Measurements from ENCODE around the gene SPHK2. TPM values are rescaled to one million over a fixed set of nuclear protein-coding genes. Genes with fewer than 3 reads are reported as not detected.

SPHK2 gene
- polyA plus RNA-seq, 3 donors: 8.5 to 9.4 (median 9.1) TPM

DNA sequence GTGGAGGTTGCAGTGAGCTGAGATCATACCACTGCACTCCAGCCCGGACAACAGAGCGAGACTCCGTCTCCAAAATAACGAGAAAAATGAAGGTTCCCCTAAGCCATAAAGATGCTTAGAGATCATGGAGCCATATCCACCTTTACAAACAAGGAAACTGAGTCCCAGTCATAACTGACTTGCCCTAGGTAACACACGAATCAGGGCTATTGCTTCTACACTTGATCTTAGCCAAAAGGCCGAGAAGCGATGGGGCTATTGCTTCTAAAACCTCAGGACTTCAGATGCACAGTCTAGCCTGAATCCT lies 14.7 kb downstream of the SPHK2 start:
- Histone ChIP-seq H3K4me1 (ENCODE audit: control insufficient read depth in 1 of 2, insufficient read depth in 2 of 2, low read length in 2 of 2) (peaks cover 74 to 98% of the 10 kb centered on the region in 2 donors), H3K79me2 (ENCODE audit: insufficient read depth, low read length) (peaks cover 39% of the 10 kb centered on the region), H4K20me1 (ENCODE audit: insufficient read depth, low read length) (peaks cover 33% of the 10 kb centered on the region), H3K4me2 (replicated peaks; ENCODE audit: extremely low read depth, low read length, poor library complexity, severe bottlenecking) (peak overlapping the region; percentile 93), H2AFZ (ENCODE audit: insufficient read depth, low read depth, low read length, poor library complexity, severe bottlenecking) (no peak overlapping the region), H3K9me3 (replicated peaks in 1 of 2; ENCODE audit: control insufficient read depth in 1 of 2, insufficient read depth in 1 of 2, low read length in 2 of 2) (no peaks in the 10 kb centered on the region), H3K27ac (ENCODE audit: low read depth in 1 of 2, low read length in 2 of 2) (peak overlapping the region; percentile 35 to 96), H3K9ac (ENCODE audit: insufficient read depth, low read length, poor library complexity, severe bottlenecking) (peak overlapping the region; percentile 84), H3K36me3 (replicated peaks in 1 of 2; ENCODE audit: control insufficient read depth in 1 of 2, insufficient read depth in 2 of 2, low read length in 2 of 2) (peaks cover 21 to 31% of the 10 kb centered on the region in 2 donors), H3K27me3 (ENCODE audit: control insufficient read depth in 2 of 2, insufficient read depth in 2 of 2, low read length in 2 of 2) (no peaks in the 10 kb centered on the region), H3K4me3 (replicated peaks in 1 of 3; ENCODE audit: low read depth in 2 of 3, low read length in 3 of 3) (peak overlapping the region; percentile 5 to 84 (median 38))
- WGBS (ENCODE audit: insufficient coverage): 63% methylated on average over 7 of the region's 7 CpGs
- H3K36me3 Mint-ChIP-seq: peaks cover 19 to 27% of the 10 kb centered on the region in 2 donors
- no peak for DNase-seq
- peaks cover 0 to 3% (median 1%) of the 10 kb centered on the region in 7 donors for H3K9me3 Mint-ChIP-seq
- TF ChIP-seq, protein P1, sequence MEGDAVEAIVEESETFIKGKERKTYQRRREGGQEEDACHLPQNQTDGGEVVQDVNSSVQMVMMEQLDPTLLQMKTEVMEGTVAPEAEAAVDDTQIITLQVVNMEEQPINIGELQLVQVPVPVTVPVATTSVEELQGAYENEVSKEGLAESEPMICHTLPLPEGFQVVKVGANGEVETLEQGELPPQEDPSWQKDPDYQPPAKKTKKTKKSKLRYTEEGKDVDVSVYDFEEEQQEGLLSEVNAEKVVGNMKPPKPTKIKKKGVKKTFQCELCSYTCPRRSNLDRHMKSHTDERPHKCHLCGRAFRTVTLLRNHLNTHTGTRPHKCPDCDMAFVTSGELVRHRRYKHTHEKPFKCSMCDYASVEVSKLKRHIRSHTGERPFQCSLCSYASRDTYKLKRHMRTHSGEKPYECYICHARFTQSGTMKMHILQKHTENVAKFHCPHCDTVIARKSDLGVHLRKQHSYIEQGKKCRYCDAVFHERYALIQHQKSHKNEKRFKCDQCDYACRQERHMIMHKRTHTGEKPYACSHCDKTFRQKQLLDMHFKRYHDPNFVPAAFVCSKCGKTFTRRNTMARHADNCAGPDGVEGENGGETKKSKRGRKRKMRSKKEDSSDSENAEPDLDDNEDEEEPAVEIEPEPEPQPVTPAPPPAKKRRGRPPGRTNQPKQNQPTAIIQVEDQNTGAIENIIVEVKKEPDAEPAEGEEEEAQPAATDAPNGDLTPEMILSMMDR (IDR thresholded peaks at IDR 0.05): no peak
- H3K4me3 Mint-ChIP-seq: peak overlapping the region; percentile 75 to 83
- peaks cover 0 to 3% (median 2%) of the 10 kb centered on the region in 3 donors for H3K27me3 Mint-ChIP-seq (ENCODE audit: low read depth in 3 of 3)
- peaks cover 59% of the 10 kb centered on the region for H3K4me1 Mint-ChIP-seq
- intact Hi-C loops (cut with micrococcal nuclease): loop anchor here (2.0 to 10.0 kb wide), 3 partner anchors 15 to 331 kb away; partner anchors contain the start of genes RPL18 (in 2 of the 2), SPHK2 (in 2 of the 2), EMP3 (in 1 of the 2) and FTL (in 1 of the 2)
- H3K27ac Mint-ChIP-seq: peak overlapping the region; percentile 84 to 95 (median 88)

DNA sequence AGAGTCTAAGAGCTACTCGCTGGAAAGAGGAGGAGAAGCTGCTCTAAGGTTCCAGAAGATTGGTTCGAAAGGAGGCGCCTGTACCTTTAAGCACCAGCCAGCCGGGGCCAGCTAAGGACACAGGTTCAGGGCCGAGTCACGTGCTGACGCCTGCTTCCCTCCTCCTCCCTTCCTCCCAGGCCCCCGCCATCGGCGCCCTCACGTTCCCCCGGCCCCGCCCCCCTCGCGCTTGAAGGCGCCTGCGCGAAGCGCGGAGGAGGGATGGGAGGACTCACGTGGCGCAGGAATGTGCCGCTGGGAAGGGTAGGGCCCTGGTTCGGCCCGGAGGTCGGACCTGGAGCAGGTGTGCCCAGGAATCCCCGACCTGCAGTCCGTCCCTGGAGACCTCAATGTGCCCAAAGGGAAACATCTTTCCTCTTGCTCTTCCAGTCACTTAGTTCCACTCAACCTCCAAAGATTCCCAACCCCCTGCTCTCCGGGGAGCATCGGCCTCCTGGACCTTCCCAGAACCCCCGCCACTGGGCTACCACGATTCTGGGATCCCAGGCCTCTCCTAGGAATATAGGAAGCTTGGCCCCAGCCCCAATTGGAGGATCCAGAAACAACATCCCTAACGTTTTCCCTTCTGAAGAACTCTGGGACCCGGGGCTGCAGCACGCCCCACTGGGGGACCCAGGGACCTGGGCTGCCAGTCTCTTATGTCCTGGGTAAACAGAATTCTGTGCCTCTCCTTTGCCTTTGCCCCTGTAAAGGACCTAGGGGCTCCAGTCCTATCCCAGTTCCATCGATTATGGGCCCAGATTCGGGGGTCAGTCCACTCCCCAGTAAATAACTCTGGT lies 15.3 kb downstream of the SPHK2 start:
- Histone ChIP-seq H3K27me3 (ENCODE audit: control insufficient read depth in 2 of 2, insufficient read depth in 2 of 2, low read length in 2 of 2) (no peaks in the 10 kb centered on the region), H4K20me1 (ENCODE audit: insufficient read depth, low read length) (peaks cover 27% of the 10 kb centered on the region), H3K9me3 (replicated peaks in 1 of 2; ENCODE audit: control insufficient read depth in 1 of 2, insufficient read depth in 1 of 2, low read length in 2 of 2) (no peaks in the 10 kb centered on the region), H3K79me2 (ENCODE audit: insufficient read depth, low read length) (peaks cover 44% of the 10 kb centered on the region), H3K36me3 (replicated peaks in 1 of 2; ENCODE audit: control insufficient read depth in 1 of 2, insufficient read depth in 2 of 2, low read length in 2 of 2) (peaks cover 21 to 27% of the 10 kb centered on the region in 2 donors), H3K4me1 (ENCODE audit: control insufficient read depth in 1 of 2, insufficient read depth in 2 of 2, low read length in 2 of 2) (peaks cover 72 to 98% of the 10 kb centered on the region in 2 donors), H2AFZ (ENCODE audit: insufficient read depth, low read depth, low read length, poor library complexity, severe bottlenecking) (peak overlapping the region; percentile 40), H3K27ac (ENCODE audit: low read depth in 1 of 2, low read length in 2 of 2) (peak overlapping the region; percentile 85 to 96), H3K4me2 (replicated peaks; ENCODE audit: extremely low read depth, low read length, poor library complexity, severe bottlenecking) (peak overlapping the region; percentile 93), H3K4me3 (replicated peaks in 1 of 3; ENCODE audit: low read depth in 2 of 3, low read length in 3 of 3) (peak overlapping the region; percentile 5 to 84 (median 38)), H3K9ac (ENCODE audit: insufficient read depth, low read length, poor library complexity, severe bottlenecking) (peak overlapping the region; percentile 84)
- TF ChIP-seq, protein P1 (IDR thresholded peaks at IDR 0.05): no peak
- Mint-ChIP-seq H3K9me3 (peaks cover 0 to 3% (median 1%) of the 10 kb centered on the region in 7 donors), H3K4me3 (peak overlapping the region; percentile 75 to 84), H3K36me3 (peaks cover 19 to 27% of the 10 kb centered on the region in 2 donors), H3K27me3 (ENCODE audit: low read depth in 3 of 3) (peaks cover 0 to 4% (median 2%) of the 10 kb centered on the region in 3 donors), H3K4me1 (peaks cover 63% of the 10 kb centered on the region), H3K27ac (peak overlapping the region; percentile 86 to 95 (median 92))
- intact Hi-C loops (cut with micrococcal nuclease): loop anchor here (2.0 to 10.0 kb wide), 4 partner anchors 16 to 333 kb away; partner anchors contain the start of genes FTL (in 2 of the 2), RPL18 (in 2 of the 2), SPHK2 (in 2 of the 2) and EMP3 (in 1 of the 2)
- 5% methylated on average over 26 of the region's 37 CpGs for WGBS (ENCODE audit: insufficient coverage)
- DNase-seq: peak; percentile 92 to 94 (median 93)
